Measurements from ENCODE around the gene RTN4RL1.

Gene RTN4RL1

GRCh38 chr17:2040219-2040827, 15.2 kb upstream of the RTN4RL1 start:
- Histone ChIP-seq H4K20me1 (ENCODE audit: control insufficient read depth, insufficient read depth, low read depth, low read length) (peaks cover 3% of the 10 kb centered on the region; the same call in 1 of the 2 replicates), H3K79me2 (ENCODE audit: control insufficient read depth, low read length) (peaks cover 18% of the 10 kb centered on the region), H3K36me3 (ENCODE audit: control insufficient read depth, low read length) (peaks cover 39% of the 10 kb centered on the region), H3F3A (ENCODE audit: control insufficient read depth, insufficient read depth) (no peaks in the 10 kb centered on the region; the same call in 1 of the 2 replicates), H3K4me2 (ENCODE audit: low read length) (no peak overlapping the region), H3K4me1 (ENCODE audit: control insufficient read depth, low read length) (peaks cover 18% of the 10 kb centered on the region), H3K27ac (ENCODE audit: low read depth, low read length) (no peak overlapping the region), H3K4me3 (ENCODE audit: low read length) (no peak overlapping the region), H3K27me3 (ENCODE audit: control insufficient read depth, low read length) (no peaks in the 10 kb centered on the region), H3K9me2 (replicated peaks; ENCODE audit: control insufficient read depth, low read length) (no peaks in the 10 kb centered on the region), H3K9me3 (ENCODE audit: control insufficient read depth, insufficient read depth, low read length) (no peaks in the 10 kb centered on the region)
- TF ChIP-seq EZH2phosphoT487 (IDR thresholded peaks at IDR 0.05; ENCODE audit: borderline replicate concordance, low read length) (no peak), CTCF (IDR thresholded peaks at IDR 0.05; ENCODE audit: low read depth, low read length, poor library complexity, severe bottlenecking) (no peak)

GRCh38 chr17:2037155-2037554, 12.0 kb upstream of the RTN4RL1 start:
- Histone ChIP-seq H4K20me1 (ENCODE audit: control insufficient read depth, insufficient read depth, low read depth, low read length) (peaks cover 3% of the 10 kb centered on the region; the same call in 1 of the 2 replicates), H3K4me2 (ENCODE audit: low read length) (no peak overlapping the region), H3K36me3 (ENCODE audit: control insufficient read depth, low read length) (peaks cover 25% of the 10 kb centered on the region), H3K27me3 (ENCODE audit: control insufficient read depth, low read length) (no peaks in the 10 kb centered on the region), H3K4me3 (ENCODE audit: low read length) (no peak overlapping the region), H3K27ac (ENCODE audit: low read depth, low read length) (no peak overlapping the region), H3K9me3 (ENCODE audit: control insufficient read depth, insufficient read depth, low read length) (no peaks in the 10 kb centered on the region), H3F3A (ENCODE audit: control insufficient read depth, insufficient read depth) (no peaks in the 10 kb centered on the region), H3K4me1 (ENCODE audit: control insufficient read depth, low read length) (peaks cover 21% of the 10 kb centered on the region), H3K9me2 (replicated peaks; ENCODE audit: control insufficient read depth, low read length) (no peaks in the 10 kb centered on the region), H3K79me2 (ENCODE audit: control insufficient read depth, low read length) (peaks cover 5% of the 10 kb centered on the region)
- TF ChIP-seq EZH2phosphoT487 (IDR thresholded peaks at IDR 0.05; ENCODE audit: borderline replicate concordance, low read length), result no peak
- TF ChIP-seq CTCF (IDR thresholded peaks at IDR 0.05; ENCODE audit: low read depth, low read length, poor library complexity, severe bottlenecking), result no peak

- H3K9me3 ChIP-seq (ENCODE audit: control insufficient read depth, insufficient read depth, low read length), result no peaks in the 10 kb centered on the region
- TF ChIP-seq EZH2phosphoT487 (IDR thresholded peaks at IDR 0.05; ENCODE audit: borderline replicate concordance, low read length) (no peak), CTCF (IDR thresholded peaks at IDR 0.05; ENCODE audit: low read depth, low read length, poor library complexity, severe bottlenecking) (no peak)
- peaks cover 21% of the 10 kb centered on the region for H3K36me3 ChIP-seq (ENCODE audit: control insufficient read depth, low read length)
- no peaks in the 10 kb centered on the region for H3F3A ChIP-seq (ENCODE audit: control insufficient read depth, insufficient read depth)
- no peaks in the 10 kb centered on the region for H4K20me1 ChIP-seq (ENCODE audit: control insufficient read depth, insufficient read depth, low read depth, low read length)
- H3K4me1 ChIP-seq (ENCODE audit: control insufficient read depth, low read length), result peaks cover 18% of the 10 kb centered on the region
- no peak overlapping the region for H3K4me3 ChIP-seq (ENCODE audit: low read length)
- no peaks in the 10 kb centered on the region for H3K27me3 ChIP-seq (ENCODE audit: control insufficient read depth, low read length)
- H3K4me2 ChIP-seq (ENCODE audit: low read length), result no peak overlapping the region
- H3K79me2 ChIP-seq (ENCODE audit: control insufficient read depth, low read length), result peaks cover 14% of the 10 kb centered on the region
- no peaks in the 10 kb centered on the region for H3K9me2 ChIP-seq (replicated peaks; ENCODE audit: control insufficient read depth, low read length)
- H3K27ac ChIP-seq (ENCODE audit: low read depth, low read length), result no peak overlapping the region
Measured at GRCh38 chr17:2035541-2036488, 10.7 kb upstream of the RTN4RL1 start.
